HepG2 (cell line): ENCODE measurements around the gene STX5. TPM values are rescaled to one million over a fixed set of nuclear protein-coding genes. Genes with fewer than 3 reads are reported as not detected.

Source experiments
- ARNTL ChIP-seq: sonication (generic); formaldehyde crosslinking; IDR thresholded peaks from 2 replicates; pipeline ENCODE4 v1.4.0; 2020; ENCODE audit warnings: mild to moderate bottlenecking, missing genetic modification reagents
- CBFB ChIP-seq: sonication (generic); formaldehyde crosslinking; IDR thresholded peaks from 2 replicates; pipeline ENCODE4 v1.4.0; 2020; ENCODE audit warnings: missing genetic modification reagents
- CCAR2 ChIP-seq: fragments of 200-400 bp; formaldehyde crosslinking; optimal IDR thresholded peaks from 2 replicates; pipeline ENCODE3; 2018; ENCODE audit warnings: low read depth, mild to moderate bottlenecking, low read length, moderate library complexity
- CHCHD3 ChIP-seq: sonication (generic); formaldehyde crosslinking; IDR thresholded peaks from 2 replicates; pipeline ENCODE4 v1.8.0; 2022; ENCODE audit warnings: mild to moderate bottlenecking, missing genetic modification reagents, moderate library complexity
- DMAP1 ChIP-seq: IDR thresholded peaks from 2 replicates; pipeline ENCODE4 v1.6.1; 2016
- ELF1 ChIP-seq: sonication (generic); formaldehyde crosslinking; IDR thresholded peaks from 2 replicates; pipeline ENCODE4 v1.4.0; 2020; ENCODE audit warnings: missing genetic modification reagents
- FOXJ3 ChIP-seq: sonication (generic); formaldehyde crosslinking; IDR thresholded peaks from 2 replicates; pipeline ENCODE4 v1.4.0; 2020; ENCODE audit warnings: missing genetic modification reagents, mild to moderate bottlenecking, borderline replicate concordance
- FOXM1 ChIP-seq: sonication (generic); formaldehyde crosslinking; IDR thresholded peaks from 2 replicates; pipeline ENCODE4 v1.5.0; 2020; ENCODE audit warnings: missing genetic modification reagents
- FOXO1 ChIP-seq: sonication (generic); formaldehyde crosslinking; IDR thresholded peaks from 2 replicates; pipeline ENCODE4 v1.4.0; 2020; ENCODE audit warnings: missing genetic modification reagents
- HIVEP1 ChIP-seq: sonication (generic); formaldehyde crosslinking; IDR thresholded peaks from 2 replicates; pipeline ENCODE4 v1.4.0; 2020; ENCODE audit warnings: mild to moderate bottlenecking, missing genetic modification reagents
- JUND ChIP-seq: sonication (generic); formaldehyde crosslinking; IDR thresholded peaks from 2 replicates; pipeline ENCODE4 v1.8.0; 2022; ENCODE audit warnings: mild to moderate bottlenecking, missing genetic modification reagents
- MAFK ChIP-seq, 2 experiments: IDR thresholded peaks in 1 of 2; conservative IDR thresholded peaks in 1 of 2; 2 replicates each; pipeline ENCODE4 v1.6.1; 2011; ENCODE audit warnings: improper control_type of control experiment in 2 of 2, low read length in 2 of 2
- MXD4 ChIP-seq: IDR thresholded peaks from 2 replicates; pipeline ENCODE4 v1.6.1; 2016; ENCODE audit warnings: mild to moderate bottlenecking, missing biosample characterization, missing genetic modification reagents
- MYNN ChIP-seq: sonication (generic); formaldehyde crosslinking; IDR thresholded peaks from 2 replicates; pipeline ENCODE4 v1.4.0; 2020; ENCODE audit warnings: mild to moderate bottlenecking, low read depth, missing genetic modification reagents
- PAF1 ChIP-seq: IDR thresholded peaks from 2 replicates; pipeline ENCODE4 v1.6.1; 2016; ENCODE audit warnings: missing genetic modification reagents, missing compliant biosample characterization
- POGZ ChIP-seq: sonication (generic); formaldehyde crosslinking; IDR thresholded peaks from 2 replicates; pipeline ENCODE4 v1.4.0; 2020; ENCODE audit warnings: mild to moderate bottlenecking, missing genetic modification reagents
- SP2 ChIP-seq: sonication (generic); formaldehyde crosslinking; IDR thresholded peaks from 2 replicates; pipeline ENCODE4 v1.5.1; 2020; ENCODE audit warnings: mild to moderate bottlenecking, missing genetic modification reagents
- SP4 ChIP-seq: sonication (generic); formaldehyde crosslinking; IDR thresholded peaks from 2 replicates; pipeline ENCODE4 v1.8.1; 2023; ENCODE audit warnings: mild to moderate bottlenecking, missing genetic modification reagents
- ZBTB7B ChIP-seq: sonication (generic); formaldehyde crosslinking; IDR thresholded peaks from 2 replicates; pipeline ENCODE4 v1.4.0; 2020; ENCODE audit warnings: missing genetic modification reagents
- ZNF101 ChIP-seq: sonication (generic); formaldehyde crosslinking; IDR thresholded peaks from 2 replicates; pipeline ENCODE4 v1.4.0; 2020; ENCODE audit warnings: mild to moderate bottlenecking, low read depth, missing genetic modification reagents, borderline replicate concordance
- ZNF205 ChIP-seq: IDR thresholded peaks from 2 replicates; pipeline ENCODE4 v1.6.1; 2018; ENCODE audit warnings: missing biosample characterization, missing genetic modification reagents
- ZNF350 ChIP-seq: sonication (generic); formaldehyde crosslinking; IDR thresholded peaks from 2 replicates; pipeline ENCODE4 v1.4.0; 2020; ENCODE audit warnings: mild to moderate bottlenecking, low read depth, missing genetic modification reagents, borderline replicate concordance
- ZNF44 ChIP-seq: sonication (generic); formaldehyde crosslinking; IDR thresholded peaks from 2 replicates; pipeline ENCODE4 v1.5.1; 2020; ENCODE audit warnings: mild to moderate bottlenecking, missing genetic modification reagents
- ZNF468 ChIP-seq: sonication (generic); formaldehyde crosslinking; IDR thresholded peaks from 2 replicates; pipeline ENCODE4 v1.8.0; 2022; ENCODE audit warnings: mild to moderate bottlenecking, moderate library complexity, missing genetic modification reagents
- ZNF589 ChIP-seq: sonication (generic); formaldehyde crosslinking; conservative IDR thresholded peaks from 2 replicates; pipeline ENCODE4 v1.8.0; 2022; ENCODE audit warnings: mild to moderate bottlenecking, moderate library complexity, missing genetic modification reagents
- ZNF629 ChIP-seq: sonication (generic); formaldehyde crosslinking; conservative IDR thresholded peaks from 2 replicates; pipeline ENCODE4 v1.5.0; 2020; ENCODE audit warnings: missing genetic modification reagents
- ZNF737 ChIP-seq: sonication (generic); formaldehyde crosslinking; IDR thresholded peaks from 2 replicates; pipeline ENCODE4 v1.5.0; 2020; ENCODE audit warnings: missing genetic modification reagents, mild to moderate bottlenecking, borderline replicate concordance
- ZNF790 ChIP-seq: sonication (generic); formaldehyde crosslinking; IDR thresholded peaks from 2 replicates; pipeline ENCODE4 v1.8.0; 2022; ENCODE audit warnings: missing genetic modification reagents, mild to moderate bottlenecking, borderline replicate concordance
- ZNF879 ChIP-seq: sonication (generic); formaldehyde crosslinking; IDR thresholded peaks from 2 replicates; pipeline ENCODE4 v1.8.1; 2023; ENCODE audit warnings: missing genetic modification reagents
- polyA plus RNA-seq, 8 experiments: library from polyadenylated mRNA; depleted of rRNA in 3 of 8; stranded (reverse) in 7 of 8; unstranded in 1 of 8; fragments of >200 nt; fragmentation: Illumina TruSeq in 4 of 8; extraction: Trizol in 4 of 8; gene quantifications; 2 replicates each; pipeline versions ENCODE4 v1.2.1 to v1.2.3, GENCODE V29; 2011 to 2016; ENCODE audit warnings: low read depth in 4 of 8, missing spikeins in 1 of 8, mixed read lengths in 1 of 8; ENCODE audit not compliant: insufficient read depth in 1 of 8
- total RNA-seq, 5 experiments: library from RNA; depleted of rRNA; stranded (reverse); fragments of >200 nt; fragmentation: Illumina TruSeq; extraction: Trizol; gene quantifications; 2 replicates each; pipeline ENCODE4 v1.2.3, GENCODE V29; 2016; ENCODE audit warnings: low read depth in 1 of 5
- TF ChIP-seq, protein P1 (sequence below): IDR thresholded peaks from 2 replicates; pipeline ENCODE4 v1.6.1; 2016; ENCODE audit warnings: low read depth, control low read depth
- TF ChIP-seq, protein P2 (sequence below): IDR thresholded peaks from 2 replicates; pipeline ENCODE4 v1.6.1; 2016; ENCODE audit warnings: mild to moderate bottlenecking

The STX5 gene
- total and polyA plus RNA-seq, 2 of the 13 experiments (the other 11 are each of a cell fraction or from before 2014, with no cell fraction given): 26.9 to 30.0 TPM

DNA sequence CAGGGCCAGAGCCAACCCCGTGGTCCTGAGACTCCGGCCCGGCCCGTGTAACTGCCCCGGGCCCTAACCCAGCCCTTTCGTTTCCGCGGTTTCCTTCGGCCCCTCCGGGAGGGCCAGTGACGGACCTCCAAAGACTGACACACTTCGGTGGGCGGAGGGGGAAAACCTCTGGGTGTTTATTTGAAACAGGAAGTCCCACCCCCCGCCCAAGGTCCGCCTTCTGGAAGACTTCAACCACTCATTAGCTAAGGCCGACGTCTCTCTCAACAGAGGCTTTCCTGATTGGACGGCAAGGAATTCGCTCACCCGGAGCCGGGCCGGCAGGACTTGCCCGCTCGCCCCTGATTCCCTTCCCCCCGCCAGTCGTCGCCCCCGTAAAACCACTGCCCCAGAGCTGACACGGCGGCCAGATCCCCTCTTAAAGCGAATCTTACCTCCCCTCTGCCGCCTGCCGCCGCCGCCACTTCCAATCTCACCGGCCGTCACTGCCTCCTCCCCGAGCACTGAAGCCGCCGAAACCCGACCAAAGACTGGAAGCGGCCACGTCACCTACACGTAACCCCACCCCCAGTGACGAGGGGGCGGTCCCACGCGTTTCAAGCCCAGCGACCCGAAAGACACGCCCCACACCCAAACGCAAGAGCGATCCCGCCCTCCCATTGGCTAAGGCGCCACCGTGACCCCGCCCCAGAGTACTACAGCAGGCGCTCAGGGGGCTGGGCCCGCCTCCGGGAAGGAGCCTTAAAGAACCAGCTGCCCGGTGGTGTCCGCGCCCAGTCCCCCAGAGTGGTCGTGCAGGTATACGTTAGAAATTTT, at the start of gene STX5 (continued):
- TF ChIP-seq ZNF350 (CRISPR knock-in tag) (peak; percentile 29; the same call in 1 of the 2 replicates), ZNF790 (CRISPR knock-in tag) (no peak), ELF1 (CRISPR knock-in tag) (peak; percentile 62), ZNF589 (no peak), JUND (CRISPR knock-in tag) (no peak), CCAR2 (no peak), FOXO1 (no peak), MAFK (conservative IDR thresholded peaks at IDR 0.05 in 1 of 2, IDR thresholded peaks at IDR 0.05 in 1 of 2; ENCODE audit: low read length in 2 of 2) (no peak), MXD4 (CRISPR knock-in tag) (peak; percentile 23; the same call in 1 of the 2 replicates), PAF1 (no peak), POGZ (CRISPR knock-in tag) (peak; percentile 47; the same call in 1 of the 2 replicates), ARNTL (peak; percentile 49), DMAP1 (CRISPR knock-in tag) (peak; percentile 75; the same call in 1 of the 2 replicates), ZNF101 (CRISPR knock-in tag) (no peak), SP2 (peak; percentile 91), ZNF44 (peak; percentile 69; the same call in 1 of the 2 replicates), CBFB (no peak), ZNF205 (peak; percentile 29; the same call in 1 of the 2 replicates), HIVEP1 (CRISPR knock-in tag) (peak; percentile 80), SP4 (CRISPR knock-in tag) (peak; percentile 78), FOXJ3 (CRISPR knock-in tag) (no peak), ZBTB7B (no peak), ZNF737 (CRISPR knock-in tag) (no peak; the same call in 1 of the 2 replicates), FOXM1 (CRISPR knock-in tag) (no peak), ZNF879 (CRISPR knock-in tag) (no peak), MYNN (CRISPR knock-in tag) (no peak), ZNF629 (CRISPR knock-in tag) (no peak), ZNF468 (CRISPR knock-in tag) (no peak), CHCHD3 (CRISPR knock-in tag) (peak; percentile 79; the same call in 1 of the 2 replicates)
- TF ChIP-seq, protein P1, sequence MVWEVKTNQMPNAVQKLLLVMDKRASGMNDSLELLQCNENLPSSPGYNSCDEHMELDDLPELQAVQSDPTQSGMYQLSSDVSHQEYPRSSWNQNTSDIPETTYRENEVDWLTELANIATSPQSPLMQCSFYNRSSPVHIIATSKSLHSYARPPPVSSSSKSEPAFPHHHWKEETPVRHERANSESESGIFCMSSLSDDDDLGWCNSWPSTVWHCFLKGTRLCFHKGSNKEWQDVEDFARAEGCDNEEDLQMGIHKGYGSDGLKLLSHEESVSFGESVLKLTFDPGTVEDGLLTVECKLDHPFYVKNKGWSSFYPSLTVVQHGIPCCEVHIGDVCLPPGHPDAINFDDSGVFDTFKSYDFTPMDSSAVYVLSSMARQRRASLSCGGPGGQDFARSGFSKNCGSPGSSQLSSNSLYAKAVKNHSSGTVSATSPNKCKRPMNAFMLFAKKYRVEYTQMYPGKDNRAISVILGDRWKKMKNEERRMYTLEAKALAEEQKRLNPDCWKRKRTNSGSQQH (CRISPR knock-in tag): no peak
- TF ChIP-seq, protein P2, sequence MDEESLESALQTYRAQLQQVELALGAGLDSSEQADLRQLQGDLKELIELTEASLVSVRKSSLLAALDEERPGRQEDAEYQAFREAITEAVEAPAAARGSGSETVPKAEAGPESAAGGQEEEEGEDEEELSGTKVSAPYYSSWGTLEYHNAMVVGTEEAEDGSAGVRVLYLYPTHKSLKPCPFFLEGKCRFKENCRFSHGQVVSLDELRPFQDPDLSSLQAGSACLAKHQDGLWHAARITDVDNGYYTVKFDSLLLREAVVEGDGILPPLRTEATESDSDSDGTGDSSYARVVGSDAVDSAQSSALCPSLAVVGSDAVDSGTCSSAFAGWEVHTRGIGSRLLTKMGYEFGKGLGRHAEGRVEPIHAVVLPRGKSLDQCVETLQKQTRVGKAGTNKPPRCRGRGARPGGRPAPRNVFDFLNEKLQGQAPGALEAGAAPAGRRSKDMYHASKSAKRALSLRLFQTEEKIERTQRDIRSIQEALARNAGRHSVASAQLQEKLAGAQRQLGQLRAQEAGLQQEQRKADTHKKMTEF (CRISPR knock-in tag): peak; percentile 26; the same call in 1 of the 2 replicates
